GM23338 (cell line): ENCODE data around the gene KLRF2. TPM values are rescaled to one million over a fixed set of nuclear protein-coding genes. Genes with fewer than 3 reads are reported as not detected.
A peak's percentile ranks its signal among the peaks of the same experiment; 100 is the strongest.

Source experiments
- ATAC-seq: fragments of 200-7000 bp; cut with Tn5 transposase; 3 replicates; pipeline ENCODE4 v1.9.1; 2020
- DNase-seq: peaks from one replicate; pipeline ENCODE4 v3.0.0-alpha.2; 2015; ENCODE audit warnings: low spot score
- H2AFZ ChIP-seq: fragments of 200-600 bp; sonication (generic); 2 replicates; pipeline ENCODE4 v1.8.0; 2016; ENCODE audit warnings: antibody characterized with exemption, mild to moderate bottlenecking, moderate library complexity
- H3F3A ChIP-seq: fragments of 200-600 bp; sonication (generic); replicated peaks from 2 replicates; pipeline ENCODE4 v1.8.0; 2017; ENCODE audit warnings: antibody characterized with exemption, mixed run types, low read depth
- H3K27ac ChIP-seq: fragments of 200-600 bp; sonication (generic); 2 replicates; pipeline ENCODE4 v1.6.1; 2016; ENCODE audit warnings: low read depth
- H3K27me3 ChIP-seq: fragments of 200-600 bp; sonication (generic); 2 replicates; pipeline ENCODE4 v1.8.0; 2016; ENCODE audit warnings: mild to moderate bottlenecking, mixed run types, moderate library complexity; ENCODE audit not compliant: insufficient read depth
- H3K36me3 ChIP-seq: fragments of 200-600 bp; sonication (generic); 2 replicates; pipeline ENCODE4 v1.8.0; 2016; ENCODE audit warnings: mild to moderate bottlenecking; ENCODE audit not compliant: insufficient read depth
- H3K4me1 ChIP-seq: fragments of 200-600 bp; sonication (generic); 2 replicates; pipeline ENCODE4 v1.8.0; 2016; ENCODE audit warnings: mild to moderate bottlenecking, moderate library complexity; ENCODE audit not compliant: insufficient read depth
- H3K4me2 ChIP-seq: fragments of 200-600 bp; sonication (generic); 2 replicates; pipeline ENCODE4 v1.7.1; 2017; ENCODE audit warnings: mixed run types
- H3K4me3 ChIP-seq: fragments of 200-600 bp; sonication (generic); 2 replicates; pipeline ENCODE4 v1.6.1; 2016; ENCODE audit warnings: mixed run types
- H3K79me2 ChIP-seq: fragments of 200-600 bp; sonication (generic); replicated peaks from 2 replicates; pipeline ENCODE4 v1.8.0; 2017; ENCODE audit warnings: mild to moderate bottlenecking; ENCODE audit not compliant: insufficient read depth
- H3K9me2 ChIP-seq: fragments of 200-600 bp; sonication (generic); 2 replicates; pipeline ENCODE4 v1.8.0; 2017; ENCODE audit not compliant: insufficient read depth
- H4K20me1 ChIP-seq: fragments of 200-600 bp; sonication (generic); replicated peaks from 2 replicates; pipeline ENCODE4 v1.8.0; 2017; ENCODE audit warnings: mild to moderate bottlenecking; ENCODE audit not compliant: insufficient read depth
- H3K27ac Mint-ChIP-seq: 2 replicates; pipeline ENCODE4 v1.8.0; 2020; ENCODE audit warnings: inconsistent platforms, mild to moderate bottlenecking, moderate library complexity, mixed read lengths
- H3K27me3 Mint-ChIP-seq: 3 replicates; pipeline ENCODE4 v1.8.0; 2022; ENCODE audit warnings: low read depth, mild to moderate bottlenecking, moderate library complexity, mixed read lengths, inconsistent platforms; ENCODE audit not compliant: insufficient read depth, poor library complexity
- H3K36me3 Mint-ChIP-seq: 3 replicates; pipeline ENCODE4 v1.8.0; 2021; ENCODE audit warnings: low read depth, mild to moderate bottlenecking, inconsistent platforms, moderate library complexity, mixed read lengths
- H3K4me1 Mint-ChIP-seq: 3 replicates; pipeline ENCODE4 v1.8.0; 2020; ENCODE audit warnings: mild to moderate bottlenecking, inconsistent platforms, mixed read lengths
- H3K4me3 Mint-ChIP-seq: 3 replicates; pipeline ENCODE4 v1.8.0; 2021; ENCODE audit warnings: moderate library complexity, mild to moderate bottlenecking, inconsistent platforms, mixed read lengths
- H3K9me3 Mint-ChIP-seq: 3 replicates; pipeline ENCODE4 v1.8.0; 2020; ENCODE audit warnings: moderate library complexity, mild to moderate bottlenecking, inconsistent platforms, mixed read lengths
- CREB1 ChIP-seq: fragments of 250-450 bp; sonication (Bioruptor Pico); IDR thresholded peaks from 2 replicates; pipeline ENCODE4 v1.5.0; 2020; ENCODE audit warnings: low read depth, mild to moderate bottlenecking, moderate library complexity
- CTCF ChIP-seq, 2 experiments: fragments of 200-600 bp in 1 of 2; sonication (generic) in 1 of 2; conservative IDR thresholded peaks; 2 replicates each; pipeline versions ENCODE4 v1.5.1 to v1.6.1; 2016 to 2017; ENCODE audit warnings: antibody characterized with exemption in 2 of 2, low read depth in 2 of 2, mild to moderate bottlenecking in 2 of 2, moderate library complexity in 1 of 2
- ETS1 ChIP-seq: IDR thresholded peaks from 2 replicates; pipeline ENCODE4 v1.6.1; 2016; ENCODE audit warnings: antibody characterized with exemption
- EZH2 ChIP-seq: fragments of 200-600 bp; sonication (generic); IDR thresholded peaks from one replicate; pipeline ENCODE4 v1.8.0; 2017; ENCODE audit warnings: antibody characterized with exemption, mild to moderate bottlenecking, low read depth; ENCODE audit not compliant: unreplicated experiment
- EZH2phosphoT487 ChIP-seq: fragments of 200-600 bp; sonication (generic); IDR thresholded peaks from one replicate; pipeline ENCODE4 v1.8.1; 2018; ENCODE audit warnings: antibody characterized with exemption; ENCODE audit not compliant: unreplicated experiment
- JUNB ChIP-seq: IDR thresholded peaks from one replicate; pipeline ENCODE4 v1.6.1; 2016; ENCODE audit warnings: antibody characterized with exemption; ENCODE audit not compliant: unreplicated experiment
- NANOG ChIP-seq: IDR thresholded peaks from 2 replicates; pipeline ENCODE4 v1.6.1; 2016; ENCODE audit warnings: antibody characterized with exemption, borderline replicate concordance
- POLR2AphosphoS5 ChIP-seq: IDR thresholded peaks from 2 replicates; pipeline ENCODE4 v1.6.1; 2016; ENCODE audit warnings: antibody characterized with exemption, low read depth
- REST ChIP-seq: IDR thresholded peaks from one replicate; pipeline ENCODE4 v1.6.1; 2018; ENCODE audit warnings: antibody characterized with exemption; ENCODE audit not compliant: unreplicated experiment
- STAT1 ChIP-seq: IDR thresholded peaks from one replicate; pipeline ENCODE4 v1.6.1; 2016; ENCODE audit warnings: antibody characterized with exemption; ENCODE audit not compliant: unreplicated experiment
- ZNF114 ChIP-seq: fragments of 250-450 bp; sonication (Bioruptor Pico); IDR thresholded peaks from 2 replicates; pipeline ENCODE4 v1.5.0; 2020; ENCODE audit warnings: mild to moderate bottlenecking, moderate library complexity
- ZNF331 ChIP-seq: fragments of 250-450 bp; sonication (Bioruptor Pico); IDR thresholded peaks from 2 replicates; pipeline ENCODE4 v1.5.0; 2020; ENCODE audit warnings: low read depth, mild to moderate bottlenecking, moderate library complexity
- ZNF462 ChIP-seq: fragments of 250-450 bp; sonication (Bioruptor Pico); IDR thresholded peaks from 2 replicates; pipeline ENCODE4 v1.5.0; 2020; ENCODE audit warnings: mild to moderate bottlenecking, moderate library complexity
- polyA plus RNA-seq: library from polyadenylated mRNA; unstranded; fragments of >200 nt; fragmentation: Nextera tagmentation; extraction: Ambion mirVana; gene quantifications from 2 replicates; pipeline ENCODE4 v1.2.1, GENCODE V29; 2016
- total RNA-seq: library from RNA; depleted of rRNA; stranded (reverse); fragments of >200 nt; shearing (Covaris generic); gene quantifications from 2 replicates; pipeline ENCODE4 v1.2.3, GENCODE V29; 2014

KLRF2 gene
- total and polyA plus RNA-seq, 2 experiments from 2014 or later, result not detected

- TF ChIP-seq ETS1, result no peak
These were observed 25.1 kb upstream of the KLRF2 start (continued) for GRCh38 chr12:9856151-9856550.

- H3K4me1 ChIP-seq, result peaks cover 9% of the 10 kb centered on the region; the same call in 1 of the 2 replicates
- H3F3A ChIP-seq, result no peaks in the 10 kb centered on the region
- DNase-seq, result no peak
- ATAC-seq, result no peak
- Mint-ChIP-seq H3K27ac (no peak overlapping the region), H3K4me3 (no peak overlapping the region), H3K4me1 (peaks cover 24% of the 10 kb centered on the region), H3K36me3 (no peaks in the 10 kb centered on the region), H3K9me3 (no peaks in the 10 kb centered on the region), H3K27me3 (no peaks in the 10 kb centered on the region)
- H2AFZ ChIP-seq, result peak overlapping the region; percentile 82; the same call in 1 of the 2 replicates
- no peaks in the 10 kb centered on the region for H3K79me2 ChIP-seq
- no peak overlapping the region for H3K4me3 ChIP-seq
- H3K27me3 ChIP-seq, result no peaks in the 10 kb centered on the region
- H3K27ac ChIP-seq, result no peak overlapping the region
- no peaks in the 10 kb centered on the region for H3K9me2 ChIP-seq
- H3K36me3 ChIP-seq, result no peaks in the 10 kb centered on the region
- peak overlapping the region; percentile 6; the same call in 1 of the 2 replicates for H3K4me2 ChIP-seq
- no peaks in the 10 kb centered on the region for H4K20me1 ChIP-seq
- TF ChIP-seq REST, result no peak
- TF ChIP-seq POLR2AphosphoS5, result no peak
- no peak for TF ChIP-seq JUNB
- no peak for TF ChIP-seq ZNF114 (CRISPR knock-in tag)
- no peak for TF ChIP-seq EZH2phosphoT487
- TF ChIP-seq NANOG, result no peak
- TF ChIP-seq STAT1, result no peak
- TF ChIP-seq ZNF462 (CRISPR knock-in tag), result no peak
- no peak for TF ChIP-seq CREB1 (CRISPR knock-in tag)
- no peak for TF ChIP-seq CTCF (conservative IDR thresholded peaks at IDR 0.05; ENCODE audit: low read depth in 2 of 2)
- TF ChIP-seq EZH2, result no peak
- no peak for TF ChIP-seq ZNF331 (CRISPR knock-in tag)
These were observed 24.4 kb upstream of the KLRF2 start for GRCh38 chr12:9856894-9857293.
